LNCaP clone FGC (cell line): ENCODE results near the gene MT1G.

Experiments used
- DNase-seq: peaks from one replicate; pipeline ENCODE4 v3.0.0-alpha.2; 2011; ENCODE audit warnings: low read depth
- H3K4me3 ChIP-seq: 2 replicates; pipeline ENCODE4 v1.5.1; 2011; ENCODE audit warnings: mild to moderate bottlenecking, low read depth, low read length, control low read depth
- TF ChIP-seq, protein P1 (sequence below): IDR thresholded peaks from 2 replicates; pipeline ENCODE4 v1.5.1; 2012; ENCODE audit warnings: mild to moderate bottlenecking; ENCODE audit not compliant: control insufficient read depth, insufficient read depth; ENCODE audit errors: extremely low read depth

MT1G gene

DNA sequence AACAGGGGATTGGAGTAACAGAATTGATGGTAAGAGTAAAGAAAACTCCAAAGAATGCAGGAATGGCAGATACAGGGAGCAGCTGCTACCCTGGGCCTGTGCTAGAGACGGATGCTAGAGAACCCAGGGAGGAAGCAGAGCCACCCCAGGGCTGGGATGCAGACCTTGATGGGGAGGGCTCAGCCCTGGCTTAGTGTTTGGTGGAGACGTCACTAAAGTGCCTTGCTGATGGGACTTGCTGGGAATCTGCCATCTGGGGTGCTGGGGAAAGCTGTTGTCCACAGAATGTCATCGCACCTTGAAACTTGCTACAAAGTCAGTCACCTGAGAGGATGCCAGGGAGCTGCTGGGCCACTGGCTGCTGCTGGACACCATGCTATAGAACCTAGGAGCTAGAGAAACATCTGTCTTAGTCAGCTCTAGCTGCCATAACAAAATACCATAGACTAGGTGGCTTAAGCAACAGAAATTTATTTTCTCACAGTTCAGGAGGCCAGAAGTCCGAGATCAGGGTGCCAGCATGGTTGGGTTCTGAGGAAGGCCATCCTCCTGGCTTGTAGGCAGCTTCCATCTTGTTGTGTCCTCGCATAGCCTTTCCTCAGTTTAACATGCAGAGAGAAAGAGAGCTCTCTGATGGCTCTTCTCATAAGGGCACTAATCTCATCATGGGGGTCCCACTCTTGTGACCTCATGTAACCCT is 29.7 kb upstream of the MT1G start:
- TF ChIP-seq, protein P1, sequence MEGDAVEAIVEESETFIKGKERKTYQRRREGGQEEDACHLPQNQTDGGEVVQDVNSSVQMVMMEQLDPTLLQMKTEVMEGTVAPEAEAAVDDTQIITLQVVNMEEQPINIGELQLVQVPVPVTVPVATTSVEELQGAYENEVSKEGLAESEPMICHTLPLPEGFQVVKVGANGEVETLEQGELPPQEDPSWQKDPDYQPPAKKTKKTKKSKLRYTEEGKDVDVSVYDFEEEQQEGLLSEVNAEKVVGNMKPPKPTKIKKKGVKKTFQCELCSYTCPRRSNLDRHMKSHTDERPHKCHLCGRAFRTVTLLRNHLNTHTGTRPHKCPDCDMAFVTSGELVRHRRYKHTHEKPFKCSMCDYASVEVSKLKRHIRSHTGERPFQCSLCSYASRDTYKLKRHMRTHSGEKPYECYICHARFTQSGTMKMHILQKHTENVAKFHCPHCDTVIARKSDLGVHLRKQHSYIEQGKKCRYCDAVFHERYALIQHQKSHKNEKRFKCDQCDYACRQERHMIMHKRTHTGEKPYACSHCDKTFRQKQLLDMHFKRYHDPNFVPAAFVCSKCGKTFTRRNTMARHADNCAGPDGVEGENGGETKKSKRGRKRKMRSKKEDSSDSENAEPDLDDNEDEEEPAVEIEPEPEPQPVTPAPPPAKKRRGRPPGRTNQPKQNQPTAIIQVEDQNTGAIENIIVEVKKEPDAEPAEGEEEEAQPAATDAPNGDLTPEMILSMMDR, result no peak
- DNase-seq, result no peak
- no peak overlapping the region for H3K4me3 ChIP-seq

DNA sequence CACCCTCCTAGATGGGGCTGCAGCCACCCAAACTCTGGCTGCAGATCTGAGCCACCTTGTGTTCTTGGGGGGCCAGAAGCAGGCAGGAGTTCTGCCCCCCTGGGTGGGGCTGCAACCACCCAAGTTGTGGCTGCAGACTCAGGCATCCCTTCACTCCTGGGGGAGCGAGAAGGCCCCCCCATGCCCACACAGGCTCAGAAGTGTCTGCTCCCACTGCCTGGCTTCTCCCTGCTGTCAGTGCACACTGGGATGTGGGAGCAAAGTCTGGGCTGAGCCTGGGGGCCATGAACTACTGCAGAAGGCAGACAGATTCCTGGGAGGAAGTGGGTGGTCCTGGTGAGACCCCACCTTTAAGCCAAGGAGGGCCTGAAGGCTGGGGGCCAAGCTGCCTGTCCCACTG is 27.4 kb upstream of the MT1G start:
- TF ChIP-seq, protein P1, result no peak
- no peak for DNase-seq
- no peak overlapping the region for H3K4me3 ChIP-seq

DNA sequence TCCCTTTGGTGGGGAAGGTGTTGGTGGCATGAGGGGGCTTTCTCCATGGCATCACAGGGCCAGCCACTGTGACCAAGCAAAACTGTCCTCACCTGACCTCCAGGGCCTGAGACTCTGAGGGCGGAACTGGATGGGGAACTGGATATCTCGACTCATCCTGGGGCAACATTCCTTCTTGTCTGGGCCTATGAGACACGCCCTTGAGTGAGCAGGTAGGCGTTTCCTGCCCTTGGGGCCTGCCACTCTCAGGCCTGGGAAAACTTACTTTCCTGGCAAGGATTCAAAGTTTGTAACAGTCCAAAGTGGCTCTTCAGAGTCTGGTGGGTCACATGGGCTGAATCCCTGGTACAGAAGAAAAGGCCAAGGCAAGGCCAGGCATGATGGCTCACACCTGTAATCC is 24.0 kb upstream of the MT1G start:
- TF ChIP-seq, protein P1, result no peak
- no peak for DNase-seq
- no peak overlapping the region for H3K4me3 ChIP-seq

DNA sequence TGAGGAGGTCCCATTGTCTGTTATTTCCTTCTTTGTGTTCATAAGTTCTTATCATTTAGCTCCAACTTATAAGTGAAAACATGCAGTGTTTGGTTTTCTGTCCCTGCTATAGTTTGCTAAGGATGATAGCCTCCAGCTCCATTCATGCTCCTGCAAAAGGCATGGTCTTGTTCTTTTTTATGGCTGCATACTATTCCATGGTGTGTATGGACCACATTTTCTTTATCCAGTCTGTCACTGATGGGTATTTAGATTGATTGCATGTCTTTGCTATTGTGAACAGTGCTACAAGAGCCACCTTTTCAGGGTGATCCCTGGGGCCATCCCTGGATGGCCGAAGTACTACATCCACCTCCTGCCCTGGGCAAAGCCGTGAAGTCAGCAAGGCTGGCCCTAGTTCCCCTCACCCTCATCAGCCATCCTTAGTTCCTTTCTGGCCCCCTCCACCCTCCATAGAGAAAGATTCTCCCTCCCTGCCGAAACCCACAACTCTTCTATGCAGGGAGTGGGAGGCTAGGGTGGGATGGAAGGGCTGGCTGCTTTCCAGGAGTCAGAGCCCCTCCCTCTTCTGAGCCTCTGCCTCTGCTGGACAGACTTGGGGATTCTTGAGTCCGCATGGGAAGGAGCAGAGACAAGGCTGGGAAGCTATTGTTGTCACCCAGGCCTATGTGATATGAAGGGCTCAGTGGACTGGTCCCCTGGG is 22.7 kb upstream of the MT1G start:
- no peak for DNase-seq
- TF ChIP-seq, protein P1, result no peak
- no peak overlapping the region for H3K4me3 ChIP-seq

DNA sequence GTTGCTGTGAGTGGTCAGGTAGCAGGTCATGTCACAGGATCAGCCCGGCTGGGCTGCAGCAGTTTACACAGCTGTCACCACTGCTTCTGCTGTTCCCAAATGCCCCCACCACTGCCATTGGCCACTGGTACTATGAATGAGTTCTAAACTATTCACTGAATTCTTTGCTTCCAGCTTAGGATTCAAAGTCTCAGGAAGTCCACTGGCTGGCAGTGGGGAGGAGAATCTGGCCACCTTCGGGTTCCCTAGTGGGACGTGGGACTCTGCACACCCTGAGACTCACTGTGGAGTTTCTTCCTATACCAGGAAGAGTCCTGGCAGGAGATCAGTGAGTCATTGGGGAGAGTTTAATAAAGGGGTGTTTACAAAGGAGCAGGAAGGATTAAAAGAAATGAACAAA is 21.3 kb upstream of the MT1G start:
- DNase-seq, result no peak
- H3K4me3 ChIP-seq, result no peak overlapping the region
- TF ChIP-seq, protein P1, result no peak

DNA sequence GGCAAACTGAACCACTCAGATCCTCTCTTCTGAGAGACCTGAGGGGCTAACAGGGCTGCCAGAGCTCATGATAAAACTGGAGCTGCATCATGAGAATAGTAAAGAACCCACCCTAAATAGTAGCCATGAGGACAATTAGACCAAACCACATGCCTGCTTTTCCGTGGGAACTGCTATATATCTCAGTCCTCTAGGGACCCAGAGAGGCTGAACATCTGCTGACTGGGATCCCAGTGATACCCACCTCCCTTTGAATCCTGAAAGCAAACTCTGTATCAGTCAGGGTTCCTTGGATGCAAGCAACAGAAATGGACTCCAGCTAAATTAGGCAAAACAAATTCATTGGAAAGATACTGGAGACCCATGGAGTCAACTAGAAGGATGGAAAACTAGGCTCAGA is 20.9 kb upstream of the MT1G start:
- DNase-seq, result no peak
- TF ChIP-seq, protein P1, result no peak
- no peak overlapping the region for H3K4me3 ChIP-seq

DNA sequence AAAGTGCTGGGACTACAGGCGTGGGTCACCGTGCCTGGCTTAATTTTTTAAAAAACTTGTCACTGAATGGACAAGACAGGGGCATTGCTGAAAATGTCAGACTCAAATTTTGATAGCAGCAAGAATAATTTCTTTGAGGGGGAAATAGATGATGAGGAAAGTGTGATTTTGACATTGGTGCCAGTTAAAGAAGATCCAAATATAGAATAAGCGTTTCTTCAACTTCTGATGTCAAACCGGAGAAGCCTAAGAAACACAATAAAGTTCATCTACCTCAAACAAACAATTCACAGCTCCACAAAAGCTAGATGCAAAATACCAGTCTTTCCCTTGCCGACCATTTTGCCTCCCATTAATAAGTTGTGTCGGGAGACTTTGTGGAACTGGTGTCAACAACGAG is 18.9 kb upstream of the MT1G start:
- H3K4me3 ChIP-seq, result no peak overlapping the region
- no peak for DNase-seq
- TF ChIP-seq, protein P1, result no peak
